G401.6 (cell line): Measurements from ENCODE around the gene RNF126.
"Not testable (repeated sequence)": the region's sequence is repeated elsewhere in the genome, so short reads cannot be mapped to it uniquely, and the experiment has no call there.

Experiments used
- FAIRE-seq: peaks from 2 replicates; lab custom pipeline; 2012; peaks lifted over from hg19 to GRCh38; lab: Jason Lieb, UNC

The RNF126 gene

GRCh38 chr19:685454-685931, 22.5 kb upstream of the RNF126 start:
- no peak for FAIRE-seq

- FAIRE-seq = no peak
These were observed 19.8 kb upstream of the RNF126 start for GRCh38 chr19:682678-683320.

DNA sequence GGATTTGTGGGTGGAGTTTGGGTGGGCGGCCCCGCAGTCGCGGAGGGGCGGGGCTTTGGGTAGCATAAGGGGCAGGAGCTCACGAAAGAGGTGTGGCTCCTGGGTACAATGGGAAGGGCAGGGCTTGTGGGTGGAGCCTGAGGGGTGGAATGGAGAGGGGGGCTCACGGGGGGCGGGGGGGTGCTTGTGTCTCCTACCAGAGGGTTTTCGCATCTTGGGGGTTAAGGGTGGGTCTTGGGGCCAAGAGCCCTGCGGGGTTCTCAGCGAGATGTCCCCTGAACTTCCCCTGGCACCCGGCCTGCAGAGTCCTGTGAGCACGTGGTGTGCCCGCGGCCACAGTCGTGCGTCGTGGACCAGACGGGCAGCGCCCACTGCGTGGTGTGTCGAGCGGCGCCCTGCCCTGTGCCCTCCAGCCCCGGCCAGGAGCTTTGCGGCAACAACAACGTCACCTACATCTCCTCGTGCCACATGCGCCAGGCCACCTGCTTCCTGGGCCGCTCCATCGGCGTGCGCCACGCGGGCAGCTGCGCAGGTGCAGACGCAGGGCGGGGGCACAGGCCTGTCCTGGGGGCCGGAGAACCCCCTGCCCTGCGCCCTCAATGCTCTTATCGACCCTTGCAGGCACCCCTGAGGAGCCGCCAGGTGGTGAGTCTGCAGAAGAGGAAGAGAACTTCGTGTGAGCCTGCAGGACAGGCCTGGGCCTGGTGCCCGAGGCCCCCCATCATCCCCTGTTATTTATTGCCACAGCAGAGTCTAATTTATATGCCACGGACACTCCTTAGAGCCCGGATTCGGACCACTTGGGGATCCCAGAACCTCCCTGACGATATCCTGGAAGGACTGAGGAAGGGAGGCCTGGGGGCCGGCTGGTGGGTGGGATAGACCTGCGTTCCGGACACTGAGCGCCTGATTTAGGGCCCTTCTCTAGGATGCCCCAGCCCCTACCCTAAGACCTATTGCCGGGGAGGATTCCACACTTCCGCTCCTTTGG, 18.3 kb upstream of the RNF126 start:
- no peak for FAIRE-seq

- peak; percentile 92 for FAIRE-seq
These were observed 17.4 kb upstream of the RNF126 start for GRCh38 chr19:680287-681028.

DNA sequence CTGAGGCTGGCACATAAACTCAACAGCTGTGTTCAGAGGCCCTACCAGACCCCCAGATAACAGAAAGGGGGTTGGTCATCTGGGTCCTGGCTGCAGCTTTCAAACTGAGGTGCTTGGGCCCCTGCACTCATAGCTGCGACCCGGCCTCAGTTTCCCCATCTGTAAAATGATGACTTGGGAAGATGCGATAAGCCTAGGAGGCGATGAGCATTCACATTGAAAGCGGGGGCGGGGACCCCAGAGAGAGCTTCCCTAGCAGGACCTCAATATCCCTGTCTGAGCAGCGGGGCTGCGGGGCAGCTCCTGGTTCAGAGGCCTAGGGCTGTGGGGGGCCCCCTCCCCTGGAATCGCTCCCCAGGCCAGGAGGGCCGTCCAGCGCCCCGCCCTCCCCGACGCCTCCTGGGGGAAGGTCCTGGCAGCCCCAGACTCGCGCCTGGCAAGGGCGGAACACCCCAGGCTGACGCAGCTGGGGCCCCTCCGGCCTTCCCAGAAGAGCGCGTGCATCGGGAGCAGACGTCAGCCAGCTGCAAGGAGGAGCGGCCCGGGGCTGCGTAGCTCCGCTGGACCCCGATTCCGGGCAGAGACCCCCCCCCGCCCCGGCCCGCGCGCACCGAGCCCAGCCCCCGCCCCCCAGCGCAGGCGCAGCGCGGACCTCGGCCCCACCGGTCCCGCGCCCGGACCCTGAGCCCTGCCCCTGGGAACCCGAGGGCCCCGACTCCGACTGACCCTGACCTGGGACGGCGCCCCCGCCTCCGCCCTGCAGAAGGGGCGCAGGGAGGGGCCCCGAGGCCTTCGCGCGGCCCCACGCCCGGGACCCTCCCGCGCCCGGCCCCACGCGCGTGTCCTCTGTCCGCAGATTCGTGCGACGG, 16.6 kb upstream of the RNF126 start:
- no peak for FAIRE-seq

GRCh38 chr19:678791-679388, 15.9 kb upstream of the RNF126 start:
- FAIRE-seq = no peak

DNA sequence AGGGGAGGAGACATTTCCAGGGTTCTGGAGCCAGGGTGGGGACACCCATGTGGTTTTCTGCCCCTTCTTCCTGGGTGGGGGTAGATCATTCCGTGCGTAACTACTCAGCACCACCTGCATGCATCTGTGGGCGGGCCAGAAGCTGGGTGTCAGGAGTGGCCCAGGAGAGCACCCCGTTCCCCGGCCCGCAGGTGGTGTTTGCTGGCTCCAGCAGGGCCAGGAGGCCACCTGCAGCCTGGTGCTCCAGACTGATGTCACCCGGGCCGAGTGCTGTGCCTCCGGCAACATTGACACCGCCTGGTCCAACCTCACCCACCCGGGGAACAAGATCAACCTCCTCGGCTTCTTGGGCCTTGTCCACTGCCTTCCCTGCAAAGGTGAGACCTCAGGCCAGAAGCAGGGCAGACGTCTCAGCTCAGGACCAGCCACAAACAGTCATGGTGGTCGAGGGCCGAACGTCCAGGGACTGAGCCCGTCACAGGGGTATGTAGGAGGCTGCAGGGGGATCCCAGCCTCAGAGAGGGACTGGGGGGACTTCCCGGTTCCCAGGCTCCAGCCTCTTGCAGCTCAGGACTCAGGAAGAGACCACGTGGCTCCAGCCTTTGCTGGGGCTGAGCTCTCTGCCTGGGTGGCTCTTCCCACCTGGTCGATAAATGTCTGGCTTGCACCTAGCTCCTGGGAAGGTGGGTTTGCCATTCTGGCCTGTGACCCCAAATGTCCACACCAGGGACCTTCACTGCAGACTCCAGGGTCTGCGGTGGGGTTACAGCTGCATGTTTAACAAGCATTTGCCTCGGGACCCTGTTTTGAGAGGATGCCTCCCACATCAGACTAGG, 14.8 kb upstream of the RNF126 start:
- no peak for FAIRE-seq

- FAIRE-seq = no peak
These were observed 14.2 kb upstream of the RNF126 start for GRCh38 chr19:677201-677600.

DNA sequence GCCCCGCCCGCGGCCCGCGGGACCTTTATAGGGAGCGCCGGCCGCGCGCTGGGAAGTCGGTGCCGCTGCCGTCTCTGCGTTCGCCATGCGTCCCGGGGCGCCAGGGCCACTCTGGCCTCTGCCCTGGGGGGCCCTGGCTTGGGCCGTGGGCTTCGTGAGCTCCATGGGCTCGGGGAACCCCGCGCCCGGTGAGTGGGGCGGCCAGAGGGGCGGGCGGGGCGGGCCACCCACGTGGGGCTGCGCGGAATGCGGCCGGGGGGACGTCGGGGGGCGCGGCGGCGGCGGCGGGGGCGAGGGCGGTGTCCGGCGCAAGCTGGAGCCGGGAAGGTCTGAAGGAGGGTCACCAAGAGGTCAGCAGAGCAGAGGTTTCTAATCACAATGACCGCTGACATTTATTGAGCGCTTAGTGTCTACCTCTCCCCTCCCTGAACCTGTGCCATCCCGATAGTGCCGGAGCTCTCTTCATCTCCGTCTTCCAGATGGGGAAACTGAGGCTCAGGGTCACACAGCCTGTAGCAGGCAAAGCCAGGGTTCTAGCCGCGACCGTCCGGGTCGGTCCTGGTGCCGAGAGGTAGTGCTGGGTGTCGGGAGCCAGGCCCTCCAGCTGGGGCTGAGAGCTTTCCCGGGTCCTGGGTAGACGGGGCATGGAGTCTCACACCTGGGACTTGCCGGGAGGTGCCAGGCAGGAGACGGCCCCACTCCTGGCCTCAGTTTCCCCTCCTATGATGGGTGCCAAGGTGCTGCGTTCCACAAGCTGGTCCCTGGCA, 13.5 kb upstream of the RNF126 start, which contains the start of gene FSTL3:
FSTL3 (plus strand) TSS at position 54 of the 767 bp plus-strand sequence; CDS start at position 86, 32 bp downstream.
- no peak for FAIRE-seq

DNA sequence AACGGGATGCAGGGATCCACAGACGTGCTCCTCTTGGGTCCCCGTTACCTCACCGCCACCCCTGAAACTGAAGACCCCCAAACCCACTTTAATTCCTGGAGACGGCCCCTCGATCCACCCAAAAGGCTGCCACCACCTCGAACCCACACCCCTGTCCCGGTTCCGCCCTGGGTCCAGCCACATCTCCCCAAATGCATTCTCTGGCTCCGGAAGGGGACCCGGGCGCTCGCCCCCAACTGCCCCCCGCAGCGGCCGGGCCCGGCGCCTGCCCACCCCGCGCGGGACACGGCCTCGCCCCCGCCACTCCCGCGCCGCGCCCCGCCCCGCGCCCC, 13.0 kb upstream of the RNF126 start:
- no peak for FAIRE-seq

GRCh38 chr19:674282-675151, 11.5 kb upstream of the RNF126 start:
- FAIRE-seq = no peak

- no peak for FAIRE-seq
These were observed 7.6 kb upstream of the RNF126 start for GRCh38 chr19:670609-671075.

DNA sequence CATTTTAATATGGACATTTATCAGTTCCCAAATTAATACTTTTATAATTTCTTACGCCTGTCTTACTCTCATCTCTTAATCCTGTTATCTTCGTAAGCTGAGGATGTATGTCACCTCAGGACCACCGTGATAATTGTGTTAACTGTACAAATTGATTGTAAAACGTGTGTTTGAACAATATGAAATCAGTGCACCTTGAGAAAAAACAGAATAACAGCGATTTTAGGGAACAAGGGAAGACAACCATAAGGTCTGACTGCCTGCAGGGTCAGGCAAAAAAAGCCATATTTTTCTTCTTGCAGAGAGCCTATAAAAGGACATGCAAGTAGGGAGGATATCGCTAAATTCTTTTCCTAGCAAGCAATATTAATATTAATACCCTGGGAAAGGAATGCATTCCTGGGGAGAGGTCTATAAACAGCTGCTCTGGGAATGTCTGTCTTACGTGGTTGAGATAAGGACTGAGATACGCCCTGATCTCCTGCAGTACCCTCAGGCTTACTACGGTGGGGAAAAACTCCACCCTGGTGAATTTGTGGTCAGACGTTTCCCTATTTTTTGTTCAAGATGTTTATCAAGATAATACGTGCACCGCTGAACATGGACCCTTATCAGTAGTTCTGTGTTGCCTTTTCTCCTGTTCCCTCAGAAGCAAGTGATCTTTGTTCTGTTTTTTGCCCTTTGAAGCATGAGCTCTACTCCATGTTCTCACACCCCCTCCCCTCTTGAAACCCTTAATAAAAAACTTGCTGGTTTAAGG, 5.8 kb upstream of the RNF126 start:
- not testable (repeated sequence) for FAIRE-seq

DNA sequence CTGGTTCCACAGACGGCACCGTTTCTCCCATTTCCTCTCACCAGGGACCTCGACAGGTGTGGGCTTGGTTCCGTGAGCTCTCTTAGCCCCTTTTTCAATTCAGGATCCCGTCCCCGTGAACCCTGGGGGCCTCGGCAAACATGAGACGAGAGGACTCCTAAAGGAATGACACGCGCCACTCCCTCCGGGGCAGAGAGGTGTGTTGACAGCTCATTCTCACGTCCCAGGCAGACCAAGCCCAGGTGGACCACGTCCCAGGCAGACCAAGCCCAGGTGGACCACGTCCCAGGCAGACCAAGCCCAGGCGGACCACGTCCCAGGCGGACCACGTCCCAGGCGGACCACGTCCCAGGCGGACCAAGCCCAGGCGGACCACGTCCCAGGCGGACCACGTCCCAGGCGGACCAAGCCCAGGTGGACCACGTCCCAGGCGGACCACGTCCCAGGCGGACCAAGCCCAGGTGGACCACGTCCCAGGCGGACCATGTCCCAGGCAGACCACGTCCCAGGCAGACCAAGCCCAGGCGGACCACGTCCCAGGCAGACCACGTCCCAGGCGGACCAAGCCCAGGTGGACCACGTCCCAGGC, 4.1 kb upstream of the RNF126 start:
- not testable (repeated sequence) for FAIRE-seq

DNA sequence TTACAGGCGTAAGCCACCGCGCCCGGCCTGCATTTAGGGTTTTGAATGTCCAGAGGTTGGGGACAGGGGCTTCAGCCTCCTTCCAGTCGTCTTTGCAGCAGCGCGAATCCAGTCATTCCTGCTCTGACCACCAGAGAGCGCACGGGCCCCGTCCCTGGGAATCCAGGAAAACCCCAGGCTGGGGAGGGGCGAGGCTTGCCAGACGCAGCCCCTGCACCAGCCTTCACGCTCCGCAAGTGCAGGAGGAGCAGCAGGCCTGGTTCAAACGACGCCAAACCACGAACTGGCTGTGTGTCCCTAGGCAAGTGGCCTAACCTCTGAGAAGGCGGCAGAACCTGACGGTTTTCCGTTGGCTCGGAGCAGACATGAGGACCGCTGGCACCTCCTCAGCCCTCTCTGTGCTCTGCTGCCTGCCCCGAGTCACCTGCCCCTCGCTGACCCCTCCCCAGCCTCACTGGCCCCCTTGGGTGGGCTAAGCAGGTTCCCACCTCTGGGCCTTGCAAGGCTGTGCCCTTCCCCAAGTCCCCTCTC, 2.0 kb upstream of the RNF126 start:
- FAIRE-seq = peak; percentile 36

GRCh38 chr19:663682-664117, 686 bp upstream of the RNF126 start:
- FAIRE-seq = no peak
